Neuronal stem cell (in vitro differentiated cells): ENCODE results near the gene SLC12A6. TPM values are rescaled to one million over a fixed set of nuclear protein-coding genes. Genes with fewer than 3 reads are reported as not detected.

Experiments
- small RNA-seq: library from polyadenylated mRNA; stranded (forward); fragments of <200 nt; extraction: miRNeasy Mini kit (QIAGEN cat#:217004); gene quantifications from one replicate; pipeline ENCODE3, GENCODE V24; 2013; ENCODE audit not compliant: insufficient read depth

SLC12A6 gene

Small RNAs within 50 kb of the gene (small RNA-seq; reads per million reads assigned to genes)
- gene MIR1233-1 = not detected
- gene RF00019 = not detected
